OCI-LY3 (cell line): Measurements from ENCODE around the gene SLC22A17.

Experiments used
- H2AFZ ChIP-seq: fragments of 200-600, 300-600 bp; shearing (Covaris generic); 2 replicates; pipeline ENCODE4 v1.6.0; 2014; ENCODE audit warnings: antibody characterized with exemption, low read depth, low read length
- H3K27ac ChIP-seq: fragments of 200-600, 300-600 bp; sonication (generic); 2 replicates; pipeline ENCODE4 v1.5.1; 2014; ENCODE audit warnings: mild to moderate bottlenecking, low read length, moderate library complexity, mixed read lengths
- H3K27me3 ChIP-seq: fragments of 200-600, 300-600 bp; sonication (generic); 2 replicates; pipeline ENCODE4 v1.6.1; 2014; ENCODE audit warnings: low read depth, low read length, mixed read lengths
- H3K36me3 ChIP-seq: fragments of 200-600, 300-600 bp; sonication (generic); replicated peaks from 2 replicates; pipeline ENCODE3; 2014; ENCODE audit warnings: low read depth, low read length, mixed read lengths
- H3K4me1 ChIP-seq: fragments of 300-600, 200-600 bp; sonication (generic); 2 replicates; pipeline ENCODE4 v1.6.1; 2014; ENCODE audit warnings: low read length, mixed read lengths
- H3K4me2 ChIP-seq: fragments of 200-600, 300-600 bp; sonication (generic); 2 replicates; pipeline ENCODE4 v1.6.1; 2014; ENCODE audit warnings: low read length, mixed read lengths
- H3K4me3 ChIP-seq: fragments of 300-600, 200-600 bp; sonication (generic); 2 replicates; pipeline ENCODE4 v1.5.1; 2014; ENCODE audit warnings: antibody characterized with exemption, mild to moderate bottlenecking, low read length, moderate library complexity
- H3K79me2 ChIP-seq: fragments of 300-600, 200-600 bp; shearing (Covaris generic); 2 replicates; pipeline ENCODE4 v1.6.1; 2014; ENCODE audit warnings: mild to moderate bottlenecking, low read length, mixed read lengths
- H3K9ac ChIP-seq: fragments of 300-600, 200-600 bp; shearing (Covaris generic); 2 replicates; pipeline ENCODE4 v1.6.0; 2014; ENCODE audit warnings: mild to moderate bottlenecking, low read length, moderate library complexity
- H3K9me3 ChIP-seq: fragments of 200-600, 300-600 bp; shearing (Covaris generic); 2 replicates; pipeline ENCODE4 v1.6.1; 2014; ENCODE audit warnings: low read length, mixed read lengths; ENCODE audit not compliant: insufficient read depth
- H4K20me1 ChIP-seq: fragments of 200-600, 300-600 bp; sonication (generic); 2 replicates; pipeline ENCODE4 v1.6.1; 2016; ENCODE audit warnings: low read length, mixed read lengths; ENCODE audit not compliant: insufficient read depth
- CTCF ChIP-seq: fragments of 200-600, 300-600 bp; sonication (generic); IDR thresholded peaks from 2 replicates; pipeline ENCODE4 v1.5.1; 2014; ENCODE audit warnings: antibody characterized with exemption, low read length, low read depth
- EZH2phosphoT487 ChIP-seq: fragments of 200-600 bp; shearing (Covaris generic); IDR thresholded peaks from 2 replicates; pipeline ENCODE4 v1.6.1; 2018; ENCODE audit warnings: antibody characterized with exemption, mixed run types, low read depth

SLC22A17 gene

GRCh38 chr14:23301288-23301968 lies 51.3 kb downstream of the SLC22A17 start:
- peak overlapping the region; percentile 84 for H3K4me2 ChIP-seq
- peak overlapping the region; percentile 43; the same call in 1 of the 2 replicates for H2AFZ ChIP-seq
- H3K36me3 ChIP-seq: peaks cover 26% of the 10 kb centered on the region
- H3K4me1 ChIP-seq: peaks cover 31% of the 10 kb centered on the region
- peak overlapping the region; percentile 75 for H3K27ac ChIP-seq
- H4K20me1 ChIP-seq: no peaks in the 10 kb centered on the region
- no peak for TF ChIP-seq EZH2phosphoT487
- TF ChIP-seq CTCF: peak; percentile 68
- H3K4me3 ChIP-seq: peak overlapping the region; percentile 94
- no peaks in the 10 kb centered on the region for H3K9me3 ChIP-seq
- H3K9ac ChIP-seq: peak overlapping the region; percentile 84
- no peaks in the 10 kb centered on the region for H3K27me3 ChIP-seq
- H3K79me2 ChIP-seq: peaks cover 12% of the 10 kb centered on the region

GRCh38 chr14:23300687-23301223 lies 51.9 kb downstream of the SLC22A17 start:
- H3K36me3 ChIP-seq: peaks cover 28% of the 10 kb centered on the region
- H3K4me2 ChIP-seq: peak overlapping the region; percentile 96
- H3K4me3 ChIP-seq: peak overlapping the region; percentile 94
- H3K27me3 ChIP-seq: no peaks in the 10 kb centered on the region
- TF ChIP-seq EZH2phosphoT487: no peak
- no peak for TF ChIP-seq CTCF
- peak overlapping the region; percentile 84 for H3K9ac ChIP-seq
- no peaks in the 10 kb centered on the region for H3K9me3 ChIP-seq
- H2AFZ ChIP-seq: no peak overlapping the region
- H3K4me1 ChIP-seq: peaks cover 29% of the 10 kb centered on the region
- peaks cover 12% of the 10 kb centered on the region for H3K79me2 ChIP-seq
- H3K27ac ChIP-seq: peak overlapping the region; percentile 37; the same call in 1 of the 2 replicates
- no peaks in the 10 kb centered on the region for H4K20me1 ChIP-seq

- Histone ChIP-seq H3K9ac (peak overlapping the region; percentile 84), H3K79me2 (peaks cover 12% of the 10 kb centered on the region), H3K27me3 (no peaks in the 10 kb centered on the region), H3K36me3 (peaks cover 28% of the 10 kb centered on the region), H3K4me1 (peaks cover 28% of the 10 kb centered on the region), H3K27ac (no peak overlapping the region), H3K4me3 (peak overlapping the region; percentile 94), H3K9me3 (no peaks in the 10 kb centered on the region), H2AFZ (no peak overlapping the region), H4K20me1 (no peaks in the 10 kb centered on the region), H3K4me2 (peak overlapping the region; percentile 96)
- TF ChIP-seq EZH2phosphoT487 (no peak), CTCF (no peak)
Observed at GRCh38 chr14:23299986-23300686, 52.6 kb downstream of the SLC22A17 start.

- Histone ChIP-seq H3K4me1 (peaks cover 35% of the 10 kb centered on the region), H3K27ac (peak overlapping the region; percentile 24), H4K20me1 (no peaks in the 10 kb centered on the region), H3K9me3 (no peaks in the 10 kb centered on the region), H2AFZ (no peak overlapping the region), H3K4me3 (peak overlapping the region; percentile 51), H3K4me2 (peak overlapping the region; percentile 96), H3K27me3 (no peaks in the 10 kb centered on the region), H3K9ac (no peak overlapping the region), H3K79me2 (peaks cover 12% of the 10 kb centered on the region), H3K36me3 (peaks cover 28% of the 10 kb centered on the region)
- TF ChIP-seq CTCF (peak; percentile 30), EZH2phosphoT487 (no peak)
Observed at GRCh38 chr14:23299211-23299957, 53.3 kb downstream of the SLC22A17 start.
